H9 (cell line): ENCODE data around the gene SDK2. TPM values are rescaled to one million over a fixed set of nuclear protein-coding genes. Genes with fewer than 3 reads are reported as not detected.

Experiments
- DNase-seq: peaks from one replicate; pipeline ENCODE4 v3.0.0-alpha.2; 2017
- H2AFZ ChIP-seq: one replicate; pipeline ENCODE4 v1.6.1; 2013; ENCODE audit warnings: mild to moderate bottlenecking, low read length, control low read depth, moderate library complexity
- H2AK5ac ChIP-seq: 2 replicates; pipeline ENCODE4 v1.6.1; 2013; ENCODE audit warnings: low read length, control low read depth, mixed read lengths; ENCODE audit not compliant: insufficient read length
- H2BK120ac ChIP-seq: one replicate; pipeline ENCODE4 v1.6.1; 2013; ENCODE audit warnings: low read depth, mild to moderate bottlenecking, low read length, control low read depth, inconsistent platforms; ENCODE audit not compliant: poor library complexity, severe bottlenecking
- H2BK12ac ChIP-seq: 2 replicates; pipeline ENCODE4 v1.6.1; 2013; ENCODE audit warnings: low read length, control low read depth, mixed read lengths, low read depth; ENCODE audit not compliant: insufficient read length
- H2BK15ac ChIP-seq: 2 replicates; pipeline ENCODE4 v1.6.1; 2013; ENCODE audit warnings: low read depth, low read length, control low read depth
- H2BK20ac ChIP-seq: one replicate; pipeline ENCODE4 v1.6.1; 2013; ENCODE audit warnings: low read depth, mild to moderate bottlenecking, low read length, control low read depth, inconsistent platforms; ENCODE audit not compliant: poor library complexity, severe bottlenecking
- H2BK5ac ChIP-seq: 2 replicates; pipeline ENCODE4 v1.6.1; 2013; ENCODE audit warnings: low read length, control low read depth, mixed read lengths; ENCODE audit not compliant: insufficient read length
- H3K14ac ChIP-seq: 2 replicates; pipeline ENCODE4 v1.6.1; 2013; ENCODE audit warnings: low read length, control low read depth; ENCODE audit not compliant: insufficient read depth
- H3K18ac ChIP-seq: 2 replicates; pipeline ENCODE4 v1.6.1; 2013; ENCODE audit warnings: low read depth, mild to moderate bottlenecking, mixed read lengths, low read length, control low read depth; ENCODE audit not compliant: insufficient read length
- H3K23ac ChIP-seq: 2 replicates; pipeline ENCODE4 v1.6.1; 2013; ENCODE audit warnings: low read length, control low read depth, mixed read lengths, low read depth; ENCODE audit not compliant: insufficient read length
- H3K23me2 ChIP-seq: 2 replicates; pipeline ENCODE4 v1.6.1; 2013; ENCODE audit warnings: low read depth, mild to moderate bottlenecking, mixed read lengths, low read length, control low read depth; ENCODE audit not compliant: insufficient read length, poor library complexity, severe bottlenecking
- H3K27ac ChIP-seq: 2 replicates; pipeline ENCODE4 v1.5.1; 2013; ENCODE audit warnings: low read length, control low read depth, mixed read lengths, low read depth; ENCODE audit not compliant: insufficient read length
- H3K27me3 ChIP-seq: 2 replicates; pipeline ENCODE4 v1.6.1; 2013; ENCODE audit warnings: low read length, control low read depth, inconsistent platforms; ENCODE audit not compliant: insufficient read depth
- H3K4ac ChIP-seq: 2 replicates; pipeline ENCODE4 v1.6.1; 2013; ENCODE audit warnings: low read depth, mild to moderate bottlenecking, control low read depth, inconsistent platforms, low read length, moderate library complexity
- H3K4me1 ChIP-seq: 2 replicates; pipeline ENCODE4 v1.6.1; 2013; ENCODE audit warnings: low read length, control low read depth, inconsistent platforms; ENCODE audit not compliant: insufficient read depth
- H3K4me2 ChIP-seq: 2 replicates; pipeline ENCODE4 v1.6.1; 2013; ENCODE audit warnings: low read length, control low read depth, mixed read lengths; ENCODE audit not compliant: insufficient read length, insufficient read depth
- H3K56ac ChIP-seq: 2 replicates; pipeline ENCODE4 v1.6.1; 2013; ENCODE audit warnings: low read depth, mild to moderate bottlenecking, mixed read lengths, low read length, control low read depth; ENCODE audit not compliant: insufficient read length
- H3K79me1 ChIP-seq: 2 replicates; pipeline ENCODE4 v1.6.1; 2013; ENCODE audit warnings: low read depth, mild to moderate bottlenecking, moderate library complexity, low read length, control low read depth, inconsistent platforms; ENCODE audit not compliant: insufficient read depth, poor library complexity, severe bottlenecking
- H3K79me2 ChIP-seq: 2 replicates; pipeline ENCODE4 v1.6.1; 2013; ENCODE audit warnings: low read length, control low read depth, inconsistent platforms; ENCODE audit not compliant: insufficient read depth
- H3K9ac ChIP-seq: 2 replicates; pipeline ENCODE4 v1.6.1; 2013; ENCODE audit warnings: low read length, control low read depth, mixed read lengths; ENCODE audit not compliant: insufficient read length; ENCODE audit errors: extremely low read depth
- H3K9me3 ChIP-seq: one replicate; pipeline ENCODE4 v1.6.1; 2013; ENCODE audit warnings: low read depth, low read length, inconsistent platforms; ENCODE audit not compliant: control insufficient read depth
- H3T11ph ChIP-seq: one replicate; pipeline ENCODE4 v1.6.1; 2013; ENCODE audit warnings: mild to moderate bottlenecking, low read length, control low read depth, inconsistent platforms
- H4K20me1 ChIP-seq: one replicate; pipeline ENCODE4 v1.6.1; 2013; ENCODE audit not compliant: control insufficient read depth, insufficient read length, insufficient read depth
- H4K5ac ChIP-seq: 2 replicates; pipeline ENCODE4 v1.6.1; 2013; ENCODE audit warnings: low read depth, mild to moderate bottlenecking, mixed read lengths, low read length, control low read depth; ENCODE audit not compliant: insufficient read length
- H4K8ac ChIP-seq: replicated peaks from 2 replicates; pipeline ENCODE4 v1.6.1; 2013; ENCODE audit warnings: low read length, control low read depth, mixed read lengths, low read depth; ENCODE audit not compliant: insufficient read length
- H4K91ac ChIP-seq: 2 replicates; pipeline ENCODE4 v1.6.1; 2013; ENCODE audit warnings: low read depth, mild to moderate bottlenecking, moderate library complexity, mixed read lengths, low read length, control low read depth; ENCODE audit not compliant: insufficient read length
- H3K27ac Mint-ChIP-seq, 3 experiments: 2 replicates in 2 of 3; 3 replicates in 1 of 3; pipeline ENCODE4 v1.8.0; 2020 to 2021; ENCODE audit warnings: mixed read lengths in 3 of 3, mild to moderate bottlenecking in 1 of 3, moderate library complexity in 1 of 3
- H3K27me3 Mint-ChIP-seq: 2 replicates; pipeline ENCODE4 v1.8.0; 2021; ENCODE audit warnings: low read depth, mild to moderate bottlenecking, moderate library complexity, mixed read lengths
- H3K36me3 Mint-ChIP-seq, 3 experiments: 2 replicates in 2 of 3; 3 replicates in 1 of 3; pipeline ENCODE4 v1.8.0; 2020 to 2021; ENCODE audit warnings: low read depth in 3 of 3, mixed read lengths in 3 of 3; ENCODE audit not compliant: insufficient read depth in 1 of 3
- H3K4me1 Mint-ChIP-seq, 2 experiments: 2 replicates each; pipeline ENCODE4 v1.8.0; 2020; ENCODE audit warnings: mixed read lengths in 2 of 2
- H3K4me3 Mint-ChIP-seq, 2 experiments: 2 replicates in 1 of 2; 3 replicates in 1 of 2; pipeline ENCODE4 v1.8.0; 2020 to 2021; ENCODE audit warnings: mild to moderate bottlenecking in 2 of 2, mixed read lengths in 2 of 2, moderate library complexity in 1 of 2
- H3K9me3 Mint-ChIP-seq, 2 experiments: 2 replicates in 1 of 2; 3 replicates in 1 of 2; pipeline ENCODE4 v1.8.0; 2020; ENCODE audit warnings: mild to moderate bottlenecking in 2 of 2, mixed read lengths in 2 of 2, moderate library complexity in 1 of 2
- CTCF ChIP-seq: fragments of 200-600 bp; sonication (generic); conservative IDR thresholded peaks from 3 replicates; pipeline ENCODE4 v1.8.0; 2021; ENCODE audit warnings: antibody characterized with exemption, mild to moderate bottlenecking
- WGBS: extraction: QIAGEN DNeasy Blood & Tissue Kit; methylation state at CpG from one replicate; pipeline ENCODE4 v1.1.7; 2013; ENCODE audit warnings: missing lambda C conversion rate, low lambda C conversion rate, mixed read lengths; ENCODE audit not compliant: insufficient read length; ENCODE audit errors: extremely low coverage; 5-methylcytosine and 5-hydroxymethylcytosine counted together
- total RNA-seq: library from RNA; stranded (reverse); gene quantifications from 2 replicates; pipeline ENCODE4 v1.2.1, GENCODE V29; 2021

SDK2 gene
- total RNA-seq, 1 experiment from 2014 or later = 9.1 TPM

- peaks cover 22% of the 10 kb centered on the region for H3K27me3 Mint-ChIP-seq
- H2BK15ac ChIP-seq = no peak overlapping the region
- no peak overlapping the region for H2AK5ac ChIP-seq
- no peak overlapping the region for H2BK12ac ChIP-seq
- H2BK20ac ChIP-seq = no peak overlapping the region
- H3K27ac Mint-ChIP-seq = no peak overlapping the region
- H3K56ac ChIP-seq = no peak overlapping the region
- H2AFZ ChIP-seq = no peak overlapping the region
- no peak overlapping the region for H3K4ac ChIP-seq
- WGBS = no CpG with 5 or more reads among the region's 8 CpGs
- no peak overlapping the region for H3K18ac ChIP-seq
- H4K20me1 ChIP-seq = no peaks in the 10 kb centered on the region
- no peak overlapping the region for H3K9ac ChIP-seq
- no peak overlapping the region for H4K91ac ChIP-seq
- H3K36me3 Mint-ChIP-seq = no peaks in the 10 kb centered on the region
- H3K9me3 Mint-ChIP-seq = peaks cover 0 to 3% of the 10 kb centered on the region in 2 experiments; a peak in 1 of 5 replicates
- no peaks in the 10 kb centered on the region for H3K79me1 ChIP-seq
- H3K9me3 ChIP-seq = no peaks in the 10 kb centered on the region
- no peak overlapping the region for H3K4me3 Mint-ChIP-seq
- no peak overlapping the region for H3K23ac ChIP-seq
- no peak overlapping the region for H4K8ac ChIP-seq
- no peak overlapping the region for H4K5ac ChIP-seq
- no peak overlapping the region for H3K4me2 ChIP-seq
- H3K27me3 ChIP-seq = no peaks in the 10 kb centered on the region
- H3K79me2 ChIP-seq = no peaks in the 10 kb centered on the region
- no peak overlapping the region for H3K14ac ChIP-seq
- H3K27ac ChIP-seq = no peak overlapping the region
- no peaks in the 10 kb centered on the region for H3K4me1 ChIP-seq
- H2BK120ac ChIP-seq = no peak overlapping the region
- no peak for TF ChIP-seq CTCF
- no peak overlapping the region for H2BK5ac ChIP-seq
- H3K4me1 Mint-ChIP-seq = peaks cover 26 to 29% of the 10 kb centered on the region in 2 experiments
- no peaks in the 10 kb centered on the region for H3K23me2 ChIP-seq
- no peak for DNase-seq
- H3T11ph ChIP-seq = no peak overlapping the region
Measured at GRCh38 chr17:73318427-73318813, 325.8 kb downstream of the SDK2 start.
